Pancreas (tissue), 10 donors: ENCODE data around the gene HHIPL1. TPM values are rescaled to one million over a fixed set of nuclear protein-coding genes. Genes with fewer than 3 reads are reported as not detected.

Experiments
- ATAC-seq, 4 donors: fragments of 200-7000 bp; cut with Tn5 transposase; one replicate each; pipeline versions ENCODE4 v1.8.0 to v1.9.1; 2020; ENCODE audit warnings: mild to moderate bottlenecking in 4 of 4, moderate library complexity in 4 of 4
- DNase-seq, 6 donors: peaks; one replicate each; pipeline ENCODE4 v3.0.0-alpha.2; 2020
- FAIRE-seq: peaks from 2 replicates; lab custom pipeline; 2012; peaks lifted over from hg19 to GRCh38; lab: Jason Lieb, UNC
- H3K27ac ChIP-seq, 4 donors: fragments of 200-600 bp; sonication (generic); 1 replicate in 3 of 4; 2 replicates in 1 of 4; pipeline versions ENCODE4 v1.5.0 to v1.8.0; 2020
- H3K27me3 ChIP-seq, 4 donors: fragments of 200-600 bp; one replicate each; pipeline ENCODE4 v1.8.0; 2021
- H3K36me3 ChIP-seq, 3 donors: fragments of 200-600 bp; sonication (generic) in 1 of 3; one replicate each; pipeline versions ENCODE4 v1.5.0 to v1.8.0; 2020 to 2021
- H3K4me1 ChIP-seq, 3 donors: fragments of 200-600 bp; one replicate each; pipeline ENCODE4 v1.8.0; 2021
- H3K4me3 ChIP-seq, 4 donors: fragments of 200-600 bp; sonication (generic) in 2 of 4; one replicate each; pipeline versions ENCODE4 v1.5.0 to v1.8.0; 2020 to 2021
- H3K9me3 ChIP-seq, 4 donors: fragments of 200-600 bp; one replicate each; pipeline ENCODE4 v1.8.0; 2021
- CTCF ChIP-seq, 4 donors: fragments of 200-600 bp; sonication (generic) in 3 of 4; IDR thresholded peaks; one replicate each; pipeline versions ENCODE4 v1.5.0 to v1.8.0; 2021; ENCODE audit warnings: antibody characterized with exemption in 4 of 4
- WGBS, 2 donors: extraction: QIAGEN DNeasy Blood & Tissue Kit; methylation state at CpG; one replicate each; pipeline ENCODE4 v1.1.7; 2013; 5-methylcytosine and 5-hydroxymethylcytosine counted together
- intact Hi-C, 3 donors: fragments of 100-400 bp; cut with DNase I; formaldehyde crosslinking; loops; one replicate each; pipeline versions ENCODE4 v1.11.1 to v1.14.2; 2022
- polyA plus RNA-seq, 2 donors: library from polyadenylated mRNA; stranded (reverse); fragments of 200-250 nt; gene quantifications; one replicate each; pipeline ENCODE4 v1.2.3, GENCODE V29; 2013
- total RNA-seq, 6 donors: library from RNA; stranded (reverse); fragmentation: NEBNext Ultra II Directional in 4 of 6; extraction: Animal tissue kit (Norgen Biotek cat#: 25700) in 4 of 6; gene quantifications; one replicate each; pipeline versions ENCODE4 v1.2.1 to v1.2.4, GENCODE V29; 2021 to 2023
- donor health status: healthy with polysubstance abuse.
- donor health status: DM: no; HTN: no; CAD: no; lungs with moderate emphysema.
- donor health status: DM: no; HTN: no; CAD: no.
- donor health status: control.
- donor health status: control.
- donor health status: Bipolar disorder and iron deficiency.
- donor health status: DM: yes; HTN: yes; CAD: no.
- donor health status: DM: no; HTN: no; CAD: no.
- donor health status: DM: no; HTN: no; CAD: no.
- donor health status: DM: yes; HTN: yes; CAD: no.

HHIPL1 gene
- total and polyA plus RNA-seq, 8 donors, result 0.09 to 1.2 (median 0.23) TPM

- no peak for DNase-seq
- WGBS, 2 donors, result 87 to 93% methylated on average over 3 of the region's 3 CpGs
- no peaks in the 10 kb centered on the region for H3K4me1 ChIP-seq
Measured at GRCh38 chr14:99713972-99714371, 69.0 kb downstream of the HHIPL1 start.

GRCh38 chr14:99715266-99716000 is 70.5 kb downstream of the HHIPL1 start:
- DNase-seq, result no peak
- TF ChIP-seq CTCF (IDR thresholded peaks at IDR 0.05), result no peak
- 85 to 91% methylated on average over 24 of the region's 24 CpGs for WGBS, 2 donors
- no peak for FAIRE-seq
- Histone ChIP-seq H3K27me3 (no peaks in the 10 kb centered on the region), H3K9me3 (no peaks in the 10 kb centered on the region), H3K4me1 (no peaks in the 10 kb centered on the region), H3K4me3 (no peak overlapping the region), H3K27ac (no peak overlapping the region), H3K36me3 (no peaks in the 10 kb centered on the region)
- ATAC-seq, result no peak
- intact Hi-C loops, result no loop called here

More at GRCh38 chr14:99713972-99714371, 69.0 kb downstream of the HHIPL1 start:
- no peak overlapping the region for H3K4me3 ChIP-seq
- intact Hi-C loops, result no loop called here
- no peaks in the 10 kb centered on the region for H3K9me3 ChIP-seq
- ATAC-seq (no peak), FAIRE-seq (no peak)
- TF ChIP-seq CTCF (IDR thresholded peaks at IDR 0.05), result no peak
- H3K36me3 ChIP-seq, result no peaks in the 10 kb centered on the region
- no peak overlapping the region for H3K27ac ChIP-seq
- no peaks in the 10 kb centered on the region for H3K27me3 ChIP-seq

- no peaks in the 10 kb centered on the region for H3K4me1 ChIP-seq
- no peak for TF ChIP-seq CTCF (IDR thresholded peaks at IDR 0.05)
- WGBS, 2 donors, result 84 to 91% methylated on average over 10 of the region's 10 CpGs
- H3K27me3 ChIP-seq, result no peaks in the 10 kb centered on the region
- no peaks in the 10 kb centered on the region for H3K9me3 ChIP-seq
- no peak overlapping the region for H3K27ac ChIP-seq
- ATAC-seq (no peak), FAIRE-seq (no peak), DNase-seq (no peak)
- no peaks in the 10 kb centered on the region for H3K36me3 ChIP-seq
- no peak overlapping the region for H3K4me3 ChIP-seq
- intact Hi-C loops, result no loop called here
Measured at GRCh38 chr14:99716091-99716849, 71.3 kb downstream of the HHIPL1 start.

GRCh38 chr14:99716850-99717681 is 72.1 kb downstream of the HHIPL1 start:
- Histone ChIP-seq H3K4me1 (no peaks in the 10 kb centered on the region), H3K4me3 (no peak overlapping the region), H3K9me3 (no peaks in the 10 kb centered on the region), H3K36me3 (no peaks in the 10 kb centered on the region), H3K27ac (no peak overlapping the region), H3K27me3 (no peaks in the 10 kb centered on the region)
- ATAC-seq (no peak), DNase-seq (no peak), FAIRE-seq (no peak)
- 91 to 98% methylated on average over 14 of the region's 14 CpGs for WGBS, 2 donors
- intact Hi-C loops, result no loop called here
- no peak for TF ChIP-seq CTCF (IDR thresholded peaks at IDR 0.05)
